ENCODE results near the gene SRL. TPM values are rescaled to one million over a fixed set of nuclear protein-coding genes. Genes with fewer than 3 reads are reported as not detected.

Gene SRL
- polyA plus RNA-seq, 3 donors from 2014 or later: not detected

DNA sequence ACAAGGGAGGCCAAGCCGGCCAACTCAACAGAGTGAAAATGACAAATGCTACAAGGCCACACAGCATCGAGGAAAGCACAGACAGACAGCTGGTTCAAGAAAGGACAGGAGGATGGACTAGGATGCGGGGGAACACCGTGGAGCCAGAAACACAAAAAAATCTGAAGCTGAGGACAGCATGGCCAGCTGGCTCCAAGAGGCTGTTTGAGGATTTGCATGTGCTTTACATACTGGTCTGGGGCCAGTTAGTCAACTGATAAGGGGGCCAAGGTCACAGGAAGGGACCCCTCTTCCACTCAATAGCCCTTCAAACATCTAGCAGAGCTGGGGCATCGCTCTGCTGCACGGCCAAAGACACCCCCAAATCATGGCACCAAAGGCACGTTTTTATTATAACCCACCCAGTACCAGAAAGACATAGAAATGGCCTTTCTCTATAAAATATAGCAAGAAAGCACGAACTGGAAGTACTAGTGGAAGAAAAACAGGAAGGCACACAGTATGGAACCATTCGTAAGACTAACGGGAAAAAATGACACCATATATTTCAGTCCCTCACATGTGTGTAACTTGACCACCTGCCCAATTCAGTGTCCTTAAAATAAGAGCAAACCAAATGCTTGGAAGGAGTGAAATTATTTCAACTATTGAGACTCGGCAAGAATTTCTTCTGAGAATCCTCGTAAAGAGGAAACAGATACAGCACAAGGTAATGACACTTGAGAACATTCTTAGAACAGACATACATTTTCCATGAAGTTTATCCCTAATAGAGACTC is 7.8 kb upstream of the SRL start:
- H3K4me3 Mint-ChIP-seq: no peak overlapping the region
- H3K27me3 Mint-ChIP-seq (ENCODE audit: low read depth in 3 of 3): peaks cover 0 to 9% (median 3%) of the 10 kb centered on the region in 3 donors
- H3K9me3 Mint-ChIP-seq: no peaks in the 10 kb centered on the region
- peak overlapping the region in 1 of 6 donors; percentile 16 for H3K27ac Mint-ChIP-seq
- H3K36me3 Mint-ChIP-seq: no peaks in the 10 kb centered on the region
- DNase-seq: no peak
- peaks cover 6 to 8% of the 10 kb centered on the region in 2 donors for H3K4me1 Mint-ChIP-seq

DNA sequence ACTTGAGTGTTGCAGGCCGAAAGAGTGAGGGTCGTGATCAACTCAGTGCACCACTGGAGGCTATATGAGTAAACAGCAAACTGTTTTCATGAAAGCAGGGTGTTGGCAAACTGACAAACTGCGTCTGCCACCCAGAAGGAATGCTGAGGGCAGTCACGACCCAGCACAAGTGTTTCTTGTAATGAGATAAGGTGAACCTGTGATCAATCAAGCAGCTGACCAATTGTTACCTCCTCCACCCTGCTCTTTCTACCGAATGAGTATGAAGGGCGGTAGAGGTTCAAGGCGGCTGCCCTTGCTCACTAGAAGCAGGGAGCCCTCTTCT is 5.5 kb upstream of the SRL start:
- no peaks in the 10 kb centered on the region for H3K36me3 Mint-ChIP-seq
- peaks cover 0 to 3% (median 2%) of the 10 kb centered on the region in 3 donors for H3K27me3 Mint-ChIP-seq (ENCODE audit: low read depth in 3 of 3)
- H3K4me1 Mint-ChIP-seq: no peaks in the 10 kb centered on the region
- H3K9me3 Mint-ChIP-seq: no peaks in the 10 kb centered on the region
- no peak overlapping the region for H3K4me3 Mint-ChIP-seq
- H3K27ac Mint-ChIP-seq: no peak overlapping the region
- DNase-seq: no peak

DNA sequence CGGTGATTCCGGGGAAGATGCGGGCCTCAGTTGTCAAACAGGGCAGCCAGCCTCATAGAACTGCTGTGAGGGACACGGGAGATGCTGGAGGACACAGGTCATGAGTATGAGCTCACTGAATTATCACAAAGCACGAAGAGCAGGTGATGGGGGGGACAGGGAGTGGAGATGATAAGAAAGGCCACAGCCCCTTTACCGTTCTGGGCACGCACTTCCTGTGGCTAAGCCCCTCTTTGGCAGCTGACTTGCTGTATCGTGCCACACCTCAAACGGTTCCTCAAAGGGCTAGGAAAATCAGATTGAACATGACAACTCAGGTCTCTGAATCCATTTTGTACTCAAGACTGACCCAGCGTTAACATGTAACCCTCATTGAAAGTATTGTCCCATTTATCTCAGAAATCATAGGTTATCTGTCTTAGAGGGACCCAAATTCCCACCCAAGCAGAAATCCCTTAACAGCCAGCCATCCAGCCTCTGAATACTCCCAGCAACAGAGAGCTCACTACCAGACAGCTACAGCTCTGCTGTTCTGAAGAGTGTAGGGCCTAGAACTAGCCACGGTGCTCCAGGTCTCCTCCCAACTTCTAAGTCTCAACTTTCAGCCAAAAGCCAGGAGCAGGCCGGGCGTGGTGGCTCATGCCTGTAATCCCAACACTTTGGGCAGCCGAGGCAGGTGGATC is 5.0 kb upstream of the SRL start:
- peaks cover 0 to 3% (median 2%) of the 10 kb centered on the region in 3 donors for H3K27me3 Mint-ChIP-seq (ENCODE audit: low read depth in 3 of 3)
- no peak overlapping the region for H3K4me3 Mint-ChIP-seq
- H3K36me3 Mint-ChIP-seq: no peaks in the 10 kb centered on the region
- H3K27ac Mint-ChIP-seq: no peak overlapping the region
- DNase-seq: no peak
- no peaks in the 10 kb centered on the region for H3K9me3 Mint-ChIP-seq
- no peaks in the 10 kb centered on the region for H3K4me1 Mint-ChIP-seq

- Mint-ChIP-seq H3K36me3 (no peaks in the 10 kb centered on the region), H3K27me3 (ENCODE audit: low read depth in 3 of 3) (peaks cover 0 to 5% (median 2%) of the 10 kb centered on the region in 3 donors), H3K27ac (no peak overlapping the region), H3K4me3 (no peak overlapping the region), H3K4me1 (no peaks in the 10 kb centered on the region), H3K9me3 (no peaks in the 10 kb centered on the region)
- DNase-seq: no peak
Observed at GRCh38 chr16:4245077-4245791, 3.4 kb upstream of the SRL start.

DNA sequence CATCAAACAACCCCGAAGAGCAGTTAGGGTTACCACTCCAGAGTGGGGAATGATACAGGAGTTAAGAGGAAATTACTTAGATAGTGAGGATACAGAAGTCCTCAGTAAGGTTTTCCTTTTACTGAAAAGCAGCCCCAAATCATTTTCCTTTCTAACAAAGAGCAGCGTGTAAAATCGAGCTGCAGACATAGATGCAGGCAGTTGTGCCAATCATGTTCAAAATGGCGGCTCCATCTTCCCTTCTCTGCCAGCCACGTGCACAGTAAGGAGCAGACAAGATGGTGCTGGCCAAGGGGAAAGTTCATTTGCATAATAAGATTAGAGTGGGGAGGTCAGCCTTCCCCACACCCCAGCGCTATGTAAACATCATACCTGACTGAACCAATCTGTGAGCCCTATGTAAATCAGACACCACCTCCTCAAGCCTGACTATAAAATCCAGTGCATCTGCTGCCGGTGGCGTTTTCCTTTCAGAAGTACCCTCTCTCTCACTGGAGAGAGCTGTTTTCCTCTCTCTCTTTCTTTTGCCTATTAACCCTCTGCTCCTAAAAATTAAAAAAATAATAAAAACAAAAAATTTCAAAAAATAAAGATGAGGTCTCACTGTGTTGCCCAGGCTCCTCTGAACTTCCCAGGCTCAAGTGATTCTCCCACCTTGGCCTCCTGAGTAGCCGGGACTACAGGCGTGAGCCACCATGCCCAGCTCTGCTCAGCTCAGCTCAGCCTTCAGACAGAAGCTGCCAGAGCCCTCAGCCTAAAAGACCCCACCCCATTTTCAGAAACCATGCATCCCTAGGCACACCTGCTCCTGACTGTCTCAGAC is 2.6 kb upstream of the SRL start:
- no peak overlapping the region for H3K27ac Mint-ChIP-seq

DNA sequence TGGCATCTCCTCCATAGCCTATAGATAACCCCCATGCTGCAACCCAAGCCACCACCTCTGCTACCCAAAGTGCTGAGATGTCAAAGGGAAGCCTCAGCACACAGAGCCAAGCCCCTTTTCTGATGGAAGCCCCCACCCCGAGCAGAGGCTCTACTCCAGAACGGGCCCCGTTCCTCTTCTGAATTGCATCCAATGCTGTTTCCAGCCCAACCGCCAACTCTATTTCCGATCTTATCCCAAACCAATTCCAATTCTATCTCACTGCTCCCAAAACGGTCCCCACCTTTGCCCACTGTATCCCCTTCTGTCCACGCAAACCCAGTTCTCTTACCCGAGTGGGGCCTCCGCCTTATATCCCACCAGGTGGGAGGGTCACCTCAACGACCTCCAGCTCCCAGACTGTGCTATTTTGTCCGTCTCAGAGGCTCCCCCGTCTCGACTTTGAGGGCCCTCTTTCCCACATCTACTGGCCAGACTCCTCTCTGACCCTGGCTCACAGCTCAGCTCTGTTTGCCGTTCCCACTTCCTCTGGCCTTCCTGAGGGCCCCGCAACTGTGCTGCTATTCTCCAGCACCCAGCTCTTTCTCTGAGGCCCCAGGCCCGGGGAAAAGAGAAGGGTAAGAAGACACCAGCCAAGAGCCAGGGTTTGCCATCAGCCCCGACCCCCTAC is 487 bp downstream of the SRL start:
- Mint-ChIP-seq H3K27me3 (ENCODE audit: low read depth in 3 of 3) (peaks cover 0 to 5% (median 2%) of the 10 kb centered on the region in 3 donors), H3K27ac (peak overlapping the region in 1 of 6 donors; percentile 65), H3K9me3 (no peaks in the 10 kb centered on the region), H3K36me3 (no peaks in the 10 kb centered on the region), H3K4me3 (no peak overlapping the region), H3K4me1 (no peaks in the 10 kb centered on the region)
- no peak for DNase-seq

More for the DNA sequence above, 2.6 kb upstream of the SRL start:
- H3K4me3 Mint-ChIP-seq: no peak overlapping the region
- no peaks in the 10 kb centered on the region for H3K36me3 Mint-ChIP-seq
- no peaks in the 10 kb centered on the region for H3K9me3 Mint-ChIP-seq
- no peaks in the 10 kb centered on the region for H3K4me1 Mint-ChIP-seq
- H3K27me3 Mint-ChIP-seq (ENCODE audit: low read depth in 3 of 3): peaks cover 0 to 5% (median 0%) of the 10 kb centered on the region in 3 donors
- DNase-seq: no peak

- Mint-ChIP-seq H3K9me3 (no peaks in the 10 kb centered on the region), H3K27me3 (ENCODE audit: low read depth in 3 of 3) (peaks cover 0 to 5% (median 3%) of the 10 kb centered on the region in 3 donors), H3K4me3 (no peak overlapping the region), H3K4me1 (no peaks in the 10 kb centered on the region), H3K36me3 (no peaks in the 10 kb centered on the region), H3K27ac (no peak overlapping the region)
- DNase-seq: no peak
Observed at GRCh38 chr16:4240624-4241023, 1.3 kb downstream of the SRL start.

- no peaks in the 10 kb centered on the region for H3K4me1 Mint-ChIP-seq
- peaks cover 0 to 5% (median 3%) of the 10 kb centered on the region in 3 donors for H3K27me3 Mint-ChIP-seq (ENCODE audit: low read depth in 3 of 3)
- H3K4me3 Mint-ChIP-seq: no peak overlapping the region
- no peaks in the 10 kb centered on the region for H3K36me3 Mint-ChIP-seq
- H3K9me3 Mint-ChIP-seq: no peaks in the 10 kb centered on the region
- H3K27ac Mint-ChIP-seq: no peak overlapping the region
- DNase-seq: no peak
Observed at GRCh38 chr16:4239682-4240175, 2.2 kb downstream of the SRL start.

- Mint-ChIP-seq H3K4me3 (no peak overlapping the region), H3K27ac (no peak overlapping the region), H3K36me3 (no peaks in the 10 kb centered on the region), H3K27me3 (ENCODE audit: low read depth in 3 of 3) (peaks cover 0 to 5% (median 3%) of the 10 kb centered on the region in 3 donors), H3K9me3 (no peaks in the 10 kb centered on the region), H3K4me1 (no peaks in the 10 kb centered on the region)
- DNase-seq: no peak
Observed at GRCh38 chr16:4239020-4239419, 2.9 kb downstream of the SRL start.

- no peak for DNase-seq
- Mint-ChIP-seq H3K9me3 (no peaks in the 10 kb centered on the region), H3K4me3 (no peak overlapping the region), H3K36me3 (no peaks in the 10 kb centered on the region), H3K27me3 (ENCODE audit: low read depth in 3 of 3) (peaks cover 0 to 4% (median 3%) of the 10 kb centered on the region in 3 donors), H3K4me1 (no peaks in the 10 kb centered on the region), H3K27ac (no peak overlapping the region)
Observed at GRCh38 chr16:4233431-4233830, 8.4 kb downstream of the SRL start.

DNA sequence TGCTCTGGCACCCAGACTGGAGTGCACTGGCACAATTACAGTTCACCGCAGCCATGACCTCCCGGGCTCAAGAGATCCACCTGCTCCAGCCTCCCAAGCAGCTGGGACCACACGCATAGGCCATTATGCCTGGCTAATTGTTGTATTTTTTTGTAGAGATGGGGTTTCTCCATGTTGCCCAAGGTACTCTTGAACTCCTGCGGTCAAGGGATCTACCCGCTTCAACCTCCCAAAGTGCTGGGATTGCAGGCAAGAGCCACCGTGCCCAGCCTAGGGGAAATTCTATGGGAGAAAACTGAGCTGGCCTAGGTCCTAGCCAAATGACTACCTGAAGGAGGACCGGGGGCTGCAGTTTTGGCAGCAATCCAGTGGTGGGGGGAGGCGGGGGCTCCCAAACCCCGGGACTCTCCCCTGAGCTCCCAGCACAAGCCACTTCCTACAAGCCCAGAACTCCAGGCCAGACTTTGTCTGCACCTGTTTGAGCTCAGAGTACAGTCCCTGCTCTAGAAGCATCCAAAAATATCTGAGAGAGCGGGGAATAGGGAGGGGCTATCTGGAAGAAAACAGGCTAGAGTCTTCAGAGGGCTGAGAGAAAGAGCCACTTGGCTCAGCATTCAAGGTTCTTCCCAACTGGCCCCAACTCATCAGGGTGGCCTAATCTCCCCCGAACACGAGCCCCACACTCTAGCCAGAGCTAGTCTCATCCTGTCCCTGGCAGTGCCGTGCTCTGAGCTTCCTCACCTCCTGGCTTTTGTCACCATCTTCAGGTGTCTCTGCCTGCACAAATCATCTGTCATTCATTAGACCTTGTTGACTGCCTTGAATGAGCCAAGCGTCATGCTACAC is 9.1 kb downstream of the SRL start:
- no peak for DNase-seq
- Mint-ChIP-seq H3K9me3 (no peaks in the 10 kb centered on the region), H3K36me3 (no peaks in the 10 kb centered on the region), H3K4me3 (no peak overlapping the region), H3K4me1 (no peaks in the 10 kb centered on the region), H3K27me3 (ENCODE audit: low read depth in 3 of 3) (peaks cover 0 to 4% (median 3%) of the 10 kb centered on the region in 3 donors), H3K27ac (no peak overlapping the region)

DNA sequence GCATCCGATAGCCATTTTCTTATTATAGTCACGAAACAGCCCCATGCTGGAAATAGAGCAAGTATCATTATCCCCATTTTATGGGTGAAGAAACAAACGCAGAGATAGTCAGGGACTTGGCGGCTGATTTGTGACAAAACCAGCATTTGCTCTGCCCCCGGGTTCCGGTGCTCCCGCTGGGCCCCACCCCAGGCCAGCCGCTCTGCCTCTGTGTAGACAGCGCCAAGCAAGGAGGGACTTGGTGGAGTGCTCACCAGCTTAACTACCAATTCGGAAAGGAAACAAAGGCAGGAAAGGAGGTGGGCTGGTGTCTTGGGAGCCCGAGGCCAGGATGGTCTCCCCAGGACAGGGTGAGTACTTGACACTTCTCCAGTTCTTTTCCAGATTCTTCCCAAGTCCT is 10.0 kb downstream of the SRL start:
- Mint-ChIP-seq H3K9me3 (no peaks in the 10 kb centered on the region), H3K36me3 (no peaks in the 10 kb centered on the region), H3K27me3 (ENCODE audit: low read depth in 3 of 3) (peaks cover 0 to 4% (median 2%) of the 10 kb centered on the region in 3 donors), H3K4me3 (no peak overlapping the region), H3K27ac (no peak overlapping the region), H3K4me1 (no peaks in the 10 kb centered on the region)
- no peak for DNase-seq

All from immature natural killer cell (primary cell).